ENCODE results near the gene ISCU. TPM values are rescaled to one million over a fixed set of nuclear protein-coding genes. Genes with fewer than 3 reads are reported as not detected.

ISCU gene
- polyA plus RNA-seq, 1 donor (not counting 4 experiments of a cell fraction or from before 2014, with no cell fraction given), result 106 TPM

DNA sequence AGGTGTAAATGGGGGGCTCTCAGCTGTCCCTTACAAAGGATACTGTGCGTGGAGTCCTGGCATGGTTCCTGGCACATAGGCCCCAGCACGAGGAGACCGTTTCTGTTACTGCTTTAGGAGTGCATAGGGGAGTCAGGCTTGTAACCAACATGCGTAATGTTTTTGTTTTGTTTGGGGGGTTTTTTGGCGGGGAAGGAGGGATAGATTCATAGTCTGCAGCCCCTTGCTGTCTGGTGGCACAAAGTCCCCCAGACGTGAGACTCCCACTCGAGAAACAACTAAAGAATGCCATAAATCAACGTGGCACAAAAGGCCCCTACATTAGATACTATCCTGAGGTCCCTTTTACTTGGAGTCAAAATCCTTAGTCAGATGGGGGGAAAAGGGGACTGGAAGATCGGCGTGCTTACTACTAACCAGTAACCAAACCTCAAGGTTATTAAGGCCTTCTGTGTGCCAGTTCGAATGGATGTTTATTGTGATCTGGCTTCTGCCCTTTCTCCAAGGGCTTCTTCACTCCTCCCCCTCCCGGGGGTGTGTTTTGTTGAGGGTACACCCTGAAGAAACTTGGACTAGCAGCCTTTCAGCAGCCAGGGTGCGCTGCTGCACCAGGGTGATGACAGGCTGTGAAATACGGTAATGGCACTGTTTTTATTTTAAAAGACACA, 874 bp downstream of the ISCU start:
- Histone ChIP-seq H3K4me1 (ENCODE audit: control insufficient read depth, extremely low read depth, insufficient read depth, low read length) (peaks cover 29% of the 10 kb centered on the region), H3K27me3 (ENCODE audit: control insufficient read depth, extremely low read depth, insufficient read depth, low read length) (no peaks in the 10 kb centered on the region), H3K36me3 (ENCODE audit: control insufficient read depth in 2 of 2, extremely low read depth in 1 of 2, insufficient read depth in 2 of 2, low read length in 2 of 2) (peaks cover 22 to 37% of the 10 kb centered on the region in 2 experiments), H3K9me3 (ENCODE audit: control insufficient read depth, low read depth, low read length) (no peaks in the 10 kb centered on the region), H3K4me3 (ENCODE audit: control insufficient read depth in 2 of 3, extremely low read depth in 1 of 3, insufficient read depth in 2 of 3, low read depth in 1 of 3, low read length in 3 of 3) (peak overlapping the region; percentile 87 to 91 (median 91)), H3K9me1 (ENCODE audit: control insufficient read depth, extremely low read depth, insufficient read depth, low read length) (no peaks in the 10 kb centered on the region), H3K27ac (ENCODE audit: control insufficient read depth, insufficient read depth, low read length) (peak overlapping the region; percentile 82), H2AFZ (ENCODE audit: control insufficient read depth, low read length) (peak overlapping the region; percentile 81), H3K9ac (ENCODE audit: control insufficient read depth, extremely low read depth, insufficient read depth, low read length) (peak overlapping the region; percentile 93), H4K20me1 (ENCODE audit: control insufficient read depth, extremely low read depth, insufficient read depth, low read length) (peaks cover under 1% of the 10 kb centered on the region), H3K79me2 (ENCODE audit: control insufficient read depth, insufficient read depth, low read length) (peaks cover 35% of the 10 kb centered on the region), H3K4me2 (ENCODE audit: control insufficient read depth, extremely low read depth, insufficient read depth, low read depth, low read length) (peak overlapping the region; percentile 97)
- DNase-seq (ENCODE audit: low read depth, low spot score) (peak; percentile 44), FAIRE-seq (peak; percentile 5)
- TF ChIP-seq EZH2 (IDR thresholded peaks at IDR 0.05; ENCODE audit: low read length), result no peak
- TF ChIP-seq, protein P1, sequence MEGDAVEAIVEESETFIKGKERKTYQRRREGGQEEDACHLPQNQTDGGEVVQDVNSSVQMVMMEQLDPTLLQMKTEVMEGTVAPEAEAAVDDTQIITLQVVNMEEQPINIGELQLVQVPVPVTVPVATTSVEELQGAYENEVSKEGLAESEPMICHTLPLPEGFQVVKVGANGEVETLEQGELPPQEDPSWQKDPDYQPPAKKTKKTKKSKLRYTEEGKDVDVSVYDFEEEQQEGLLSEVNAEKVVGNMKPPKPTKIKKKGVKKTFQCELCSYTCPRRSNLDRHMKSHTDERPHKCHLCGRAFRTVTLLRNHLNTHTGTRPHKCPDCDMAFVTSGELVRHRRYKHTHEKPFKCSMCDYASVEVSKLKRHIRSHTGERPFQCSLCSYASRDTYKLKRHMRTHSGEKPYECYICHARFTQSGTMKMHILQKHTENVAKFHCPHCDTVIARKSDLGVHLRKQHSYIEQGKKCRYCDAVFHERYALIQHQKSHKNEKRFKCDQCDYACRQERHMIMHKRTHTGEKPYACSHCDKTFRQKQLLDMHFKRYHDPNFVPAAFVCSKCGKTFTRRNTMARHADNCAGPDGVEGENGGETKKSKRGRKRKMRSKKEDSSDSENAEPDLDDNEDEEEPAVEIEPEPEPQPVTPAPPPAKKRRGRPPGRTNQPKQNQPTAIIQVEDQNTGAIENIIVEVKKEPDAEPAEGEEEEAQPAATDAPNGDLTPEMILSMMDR (optimal IDR thresholded peaks at IDR 0.05 in 1 of 3, IDR thresholded peaks at IDR 0.05 in 1 of 3, conservative IDR thresholded peaks at IDR 0.05 in 1 of 3; ENCODE audit: extremely low read depth in 1 of 3, insufficient read depth in 2 of 3, low read length in 3 of 3), result peak; percentile 86 to 95 (median 91)
- dilution Hi-C loops (cut with MboI; ENCODE audit: extremely low pct_ligation_motif_present, low sequenced_read_pairs), result no loop called here

DNA sequence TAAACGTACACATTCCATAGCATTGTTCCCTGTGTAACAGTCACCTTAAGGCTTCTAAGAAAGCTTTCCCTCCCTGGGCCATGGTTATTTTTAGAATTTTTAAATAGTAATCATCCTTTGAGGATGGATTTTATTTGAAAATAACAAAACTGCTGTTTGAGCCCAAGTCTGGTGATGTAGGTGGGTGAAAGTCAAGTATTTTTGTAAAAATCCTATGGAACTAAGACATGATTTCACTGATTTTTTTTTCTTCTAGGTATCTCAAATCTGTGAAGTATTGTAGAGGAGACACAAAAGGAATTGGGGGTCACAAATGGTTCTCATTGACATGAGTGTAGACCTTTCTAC, 1.4 kb downstream of the ISCU start:
- Histone ChIP-seq H3K4me1 (ENCODE audit: control insufficient read depth, extremely low read depth, insufficient read depth, low read length) (peaks cover 29% of the 10 kb centered on the region), H3K36me3 (ENCODE audit: control insufficient read depth in 2 of 2, extremely low read depth in 1 of 2, insufficient read depth in 2 of 2, low read length in 2 of 2) (peaks cover 26 to 36% of the 10 kb centered on the region in 2 experiments), H3K9me1 (ENCODE audit: control insufficient read depth, extremely low read depth, insufficient read depth, low read length) (no peaks in the 10 kb centered on the region), H3K79me2 (ENCODE audit: control insufficient read depth, insufficient read depth, low read length) (peaks cover 32% of the 10 kb centered on the region), H3K4me3 (ENCODE audit: control insufficient read depth in 2 of 3, extremely low read depth in 1 of 3, insufficient read depth in 2 of 3, low read depth in 1 of 3, low read length in 3 of 3) (peak overlapping the region in 1 of 3 experiments; percentile 91), H2AFZ (ENCODE audit: control insufficient read depth, low read length) (no peak overlapping the region), H3K4me2 (ENCODE audit: control insufficient read depth, extremely low read depth, insufficient read depth, low read depth, low read length) (peak overlapping the region; percentile 97), H4K20me1 (ENCODE audit: control insufficient read depth, extremely low read depth, insufficient read depth, low read length) (no peaks in the 10 kb centered on the region), H3K27ac (ENCODE audit: control insufficient read depth, insufficient read depth, low read length) (peak overlapping the region; percentile 82), H3K9ac (ENCODE audit: control insufficient read depth, extremely low read depth, insufficient read depth, low read length) (peak overlapping the region; percentile 93), H3K9me3 (ENCODE audit: control insufficient read depth, low read depth, low read length) (no peaks in the 10 kb centered on the region), H3K27me3 (ENCODE audit: control insufficient read depth, extremely low read depth, insufficient read depth, low read length) (no peaks in the 10 kb centered on the region)
- DNase-seq (ENCODE audit: low read depth, low spot score) (no peak), FAIRE-seq (no peak)
- dilution Hi-C loops (cut with MboI; ENCODE audit: extremely low pct_ligation_motif_present, low sequenced_read_pairs), result no loop called here
- no peak for TF ChIP-seq EZH2 (IDR thresholded peaks at IDR 0.05; ENCODE audit: low read length)
- TF ChIP-seq, protein P1 (optimal IDR thresholded peaks at IDR 0.05 in 1 of 3, IDR thresholded peaks at IDR 0.05 in 1 of 3, conservative IDR thresholded peaks at IDR 0.05 in 1 of 3; ENCODE audit: extremely low read depth in 1 of 3, insufficient read depth in 2 of 3, low read length in 3 of 3), result no peak

Data from keratinocyte (primary cell).